Prostate gland (tissue), 2 donors: Measurements from ENCODE around the gene ZC3H13. TPM values are rescaled to one million over a fixed set of nuclear protein-coding genes. Genes with fewer than 3 reads are reported as not detected.

ENCODE experiments used
- DNase-seq: peaks from one replicate; pipeline ENCODE4 v3.0.0-alpha.2; 2019; ENCODE audit warnings: low spot score
- H3K27ac ChIP-seq, 2 donors: fragments of 200-600 bp; sonication (generic); 2 replicates each; pipeline ENCODE4 v1.5.1; 2017 to 2019
- H3K27me3 ChIP-seq: fragments of 200-600 bp; sonication (generic); replicated peaks from 2 replicates; pipeline ENCODE4 v1.5.1; 2019; ENCODE audit not compliant: insufficient read depth
- H3K36me3 ChIP-seq, 2 donors: fragments of 200-600 bp; sonication (generic); 1 replicate in 1 of 2; 2 replicates in 1 of 2; pipeline versions ENCODE4 v1.5.1 to v1.8.1; 2017 to 2019
- H3K4me1 ChIP-seq: fragments of 200-600 bp; sonication (generic); replicated peaks from 2 replicates; pipeline ENCODE4 v1.5.1; 2019
- H3K4me3 ChIP-seq, 2 donors: fragments of 200-600 bp; sonication (generic); 2 replicates each; pipeline ENCODE4 v1.5.1; 2017 to 2019
- H3K9me3 ChIP-seq: fragments of 200-600 bp; sonication (generic); 2 replicates; pipeline ENCODE4 v1.5.1; 2017
- CTCF ChIP-seq, 4 experiments: fragments of 200-600 bp in 2 of 4; fragments of 450-650 bp in 2 of 4; sonication (generic) in 2 of 4; IDR thresholded peaks; 1 replicate in 3 of 4; 2 replicates in 1 of 4; pipeline ENCODE4 v1.5.1; 2016 to 2019; ENCODE audit warnings: antibody characterized with exemption in 4 of 4, mild to moderate bottlenecking in 2 of 4, moderate library complexity in 2 of 4
- POLR2A ChIP-seq: fragments of 450-650 bp; IDR thresholded peaks from one replicate; pipeline ENCODE4 v1.6.1; 2016; ENCODE audit warnings: antibody characterized with exemption, mild to moderate bottlenecking
- POLR2AphosphoS5 ChIP-seq: sonication (generic); formaldehyde crosslinking; IDR thresholded peaks from one replicate; pipeline ENCODE4 v1.6.1; 2017; ENCODE audit warnings: antibody characterized with exemption
- WGBS: methylation state at CpG from one replicate; pipeline ENCODE4 v1.1.5; 2018; 5-methylcytosine and 5-hydroxymethylcytosine counted together
- intact Hi-C: fragments of 100-400 bp; cut with DNase I; formaldehyde crosslinking; loops from one replicate; pipeline ENCODE4 v1.14.2; 2022
- total RNA-seq, 2 donors: library from RNA; depleted of rRNA; stranded (reverse); fragments of >200 nt; gene quantifications; one replicate each; pipeline ENCODE4 v1.1.0, GENCODE V29; 2016

Gene ZC3H13
- total RNA-seq, 2 donors from 2014 or later: 24.4 to 26.9 TPM

GRCh38 chr13:46053162-46054012 lies 841 bp upstream of the ZC3H13 start:
- H3K27me3 ChIP-seq: no peaks in the 10 kb centered on the region
- peak overlapping the region; percentile 74 to 97 for H3K4me3 ChIP-seq
- 21% methylated on average over 18 of the region's 18 CpGs for whole genome bisulfite sequencing
- TF ChIP-seq CTCF (IDR thresholded peaks at IDR 0.05) (no peak), POLR2AphosphoS5 (no peak), POLR2A (no peak)
- H3K27ac ChIP-seq: peak overlapping the region; percentile 88
- intact Hi-C loops: no loop called here
- H3K9me3 ChIP-seq: no peaks in the 10 kb centered on the region
- no peaks in the 10 kb centered on the region for H3K4me1 ChIP-seq
- no peak for DNase-seq
- H3K36me3 ChIP-seq: no peaks in the 10 kb centered on the region

GRCh38 chr13:46051968-46052318 lies 603 bp downstream of the ZC3H13 start:
- under 1% methylated on average over 7 of the region's 7 CpGs for WGBS
- intact Hi-C loops: no loop called here
- no peak for TF ChIP-seq CTCF (IDR thresholded peaks at IDR 0.05)
- TF ChIP-seq POLR2AphosphoS5: no peak
- TF ChIP-seq POLR2A: no peak

GRCh38 chr13:46050771-46051170 lies 1.8 kb downstream of the ZC3H13 start:
- Histone ChIP-seq H3K27ac (no peak overlapping the region), H3K36me3 (no peaks in the 10 kb centered on the region), H3K9me3 (no peaks in the 10 kb centered on the region), H3K27me3 (no peaks in the 10 kb centered on the region), H3K4me3 (no peak overlapping the region), H3K4me1 (no peaks in the 10 kb centered on the region)
- no peak for TF ChIP-seq POLR2A
- no peak for TF ChIP-seq POLR2AphosphoS5
- no peak for TF ChIP-seq CTCF (IDR thresholded peaks at IDR 0.05)
- intact Hi-C loops: no loop called here
- DNase-seq: no peak

More at GRCh38 chr13:46051968-46052318, 603 bp downstream of the ZC3H13 start:
- Histone ChIP-seq H3K36me3 (no peaks in the 10 kb centered on the region), H3K4me1 (no peaks in the 10 kb centered on the region), H3K27me3 (no peaks in the 10 kb centered on the region), H3K9me3 (no peaks in the 10 kb centered on the region), H3K4me3 (peak overlapping the region; percentile 74 to 97), H3K27ac (peak overlapping the region; percentile 88)
- DNase-seq: no peak

- 34% methylated on average over 2 of the region's 2 CpGs for WGBS
- Histone ChIP-seq H3K27ac (no peak overlapping the region), H3K36me3 (no peaks in the 10 kb centered on the region), H3K9me3 (no peaks in the 10 kb centered on the region), H3K4me1 (no peaks in the 10 kb centered on the region), H3K27me3 (no peaks in the 10 kb centered on the region), H3K4me3 (no peak overlapping the region)
- DNase-seq: no peak
- TF ChIP-seq POLR2AphosphoS5: no peak
- TF ChIP-seq POLR2A: no peak
- TF ChIP-seq CTCF (IDR thresholded peaks at IDR 0.05): no peak
- intact Hi-C loops: no loop called here
Observed at GRCh38 chr13:46045424-46045823, 7.1 kb downstream of the ZC3H13 start.

GRCh38 chr13:46043647-46044046 lies 8.9 kb downstream of the ZC3H13 start:
- TF ChIP-seq CTCF (IDR thresholded peaks at IDR 0.05) (no peak), POLR2AphosphoS5 (no peak), POLR2A (no peak)
- Histone ChIP-seq H3K4me1 (no peaks in the 10 kb centered on the region), H3K27me3 (no peaks in the 10 kb centered on the region), H3K27ac (no peak overlapping the region), H3K36me3 (no peaks in the 10 kb centered on the region), H3K9me3 (no peaks in the 10 kb centered on the region), H3K4me3 (no peak overlapping the region)
- 91% methylated on average over 5 of the region's 5 CpGs for WGBS
- intact Hi-C loops: no loop called here
- DNase-seq: no peak
